Osteocyte (in vitro differentiated cells): ENCODE measurements around the gene YEATS4. TPM values are rescaled to one million over a fixed set of nuclear protein-coding genes. Genes with fewer than 3 reads are reported as not detected.

Experiments
- DNase-seq: peaks from one replicate; pipeline ENCODE4 v3.0.0; 2021; ENCODE audit warnings: mixed read lengths; ENCODE audit not compliant: unreplicated experiment; ENCODE audit errors: extremely low spot score
- H3K27ac Mint-ChIP-seq: one replicate; pipeline ENCODE4 v1.8.0; 2021; ENCODE audit warnings: mild to moderate bottlenecking, mixed read lengths; ENCODE audit not compliant: unreplicated experiment
- H3K27me3 Mint-ChIP-seq: one replicate; pipeline ENCODE4 v1.8.0; 2021; ENCODE audit warnings: mixed read lengths; ENCODE audit not compliant: unreplicated experiment
- H3K36me3 Mint-ChIP-seq: one replicate; pipeline ENCODE4 v1.8.0; 2021; ENCODE audit warnings: mixed read lengths; ENCODE audit not compliant: unreplicated experiment
- H3K4me1 Mint-ChIP-seq: one replicate; pipeline ENCODE4 v1.8.0; 2021; ENCODE audit warnings: mixed read lengths; ENCODE audit not compliant: unreplicated experiment
- H3K4me3 Mint-ChIP-seq: one replicate; pipeline ENCODE4 v1.8.0; 2021; ENCODE audit warnings: mild to moderate bottlenecking, moderate library complexity, mixed read lengths; ENCODE audit not compliant: unreplicated experiment
- H3K9me3 Mint-ChIP-seq: one replicate; pipeline ENCODE4 v1.8.0; 2021; ENCODE audit warnings: mixed read lengths; ENCODE audit not compliant: unreplicated experiment
- total RNA-seq: library from RNA; stranded (reverse); gene quantifications from 2 replicates; pipeline ENCODE4 v1.2.1, GENCODE V29; 2021
- TF ChIP-seq, protein P1 (sequence below): fragments of 200-600 bp; sonication (generic); IDR thresholded peaks from 2 replicates; pipeline ENCODE4 v1.5.0; 2021; ENCODE audit warnings: antibody characterized with exemption, mild to moderate bottlenecking, moderate library complexity

Gene YEATS4
- total RNA-seq, 1 donor from 2014 or later: 15.9 TPM

- H3K4me3 Mint-ChIP-seq: no peak overlapping the region
- H3K4me1 Mint-ChIP-seq: no peaks in the 10 kb centered on the region
Measured at GRCh38 chr12:69324797-69325466, 34.6 kb upstream of the YEATS4 start.

DNA sequence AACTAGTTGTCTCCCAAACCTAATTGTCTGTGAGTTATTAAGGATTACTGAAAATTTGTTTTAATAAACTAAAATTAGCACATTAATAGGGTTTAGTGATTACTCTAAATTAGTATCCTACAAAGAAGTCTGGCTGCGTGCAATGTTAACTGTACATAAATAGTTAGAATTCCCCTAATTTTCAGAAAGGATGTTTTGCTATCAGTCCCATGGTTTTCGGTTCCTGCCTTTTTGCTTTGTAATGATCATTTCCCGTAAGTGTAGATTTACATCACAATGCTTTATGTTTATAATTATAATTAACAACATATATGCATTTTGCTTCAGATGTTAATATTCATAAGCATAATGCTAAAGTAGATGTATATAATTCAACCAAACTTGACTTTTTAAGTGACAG is 31.1 kb upstream of the YEATS4 start:
- Mint-ChIP-seq H3K27ac (no peak overlapping the region), H3K36me3 (no peaks in the 10 kb centered on the region), H3K27me3 (peaks cover 78% of the 10 kb centered on the region), H3K4me1 (peaks cover 8% of the 10 kb centered on the region), H3K9me3 (no peaks in the 10 kb centered on the region), H3K4me3 (no peak overlapping the region)
- no peak for DNase-seq
- TF ChIP-seq, protein P1, sequence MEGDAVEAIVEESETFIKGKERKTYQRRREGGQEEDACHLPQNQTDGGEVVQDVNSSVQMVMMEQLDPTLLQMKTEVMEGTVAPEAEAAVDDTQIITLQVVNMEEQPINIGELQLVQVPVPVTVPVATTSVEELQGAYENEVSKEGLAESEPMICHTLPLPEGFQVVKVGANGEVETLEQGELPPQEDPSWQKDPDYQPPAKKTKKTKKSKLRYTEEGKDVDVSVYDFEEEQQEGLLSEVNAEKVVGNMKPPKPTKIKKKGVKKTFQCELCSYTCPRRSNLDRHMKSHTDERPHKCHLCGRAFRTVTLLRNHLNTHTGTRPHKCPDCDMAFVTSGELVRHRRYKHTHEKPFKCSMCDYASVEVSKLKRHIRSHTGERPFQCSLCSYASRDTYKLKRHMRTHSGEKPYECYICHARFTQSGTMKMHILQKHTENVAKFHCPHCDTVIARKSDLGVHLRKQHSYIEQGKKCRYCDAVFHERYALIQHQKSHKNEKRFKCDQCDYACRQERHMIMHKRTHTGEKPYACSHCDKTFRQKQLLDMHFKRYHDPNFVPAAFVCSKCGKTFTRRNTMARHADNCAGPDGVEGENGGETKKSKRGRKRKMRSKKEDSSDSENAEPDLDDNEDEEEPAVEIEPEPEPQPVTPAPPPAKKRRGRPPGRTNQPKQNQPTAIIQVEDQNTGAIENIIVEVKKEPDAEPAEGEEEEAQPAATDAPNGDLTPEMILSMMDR: no peak

More at GRCh38 chr12:69324797-69325466, 34.6 kb upstream of the YEATS4 start:
- TF ChIP-seq, protein P1: no peak
- Mint-ChIP-seq H3K36me3 (no peaks in the 10 kb centered on the region), H3K27me3 (peaks cover 68% of the 10 kb centered on the region), H3K27ac (no peak overlapping the region), H3K9me3 (peaks cover 8% of the 10 kb centered on the region)
- no peak for DNase-seq

GRCh38 chr12:69329669-69330428 is 29.7 kb upstream of the YEATS4 start:
- peaks cover 8% of the 10 kb centered on the region for H3K4me1 Mint-ChIP-seq
- peaks cover 73% of the 10 kb centered on the region for H3K27me3 Mint-ChIP-seq
- H3K9me3 Mint-ChIP-seq: no peaks in the 10 kb centered on the region
- DNase-seq: no peak
- H3K27ac Mint-ChIP-seq: no peak overlapping the region
- TF ChIP-seq, protein P1: no peak
- H3K4me3 Mint-ChIP-seq: no peak overlapping the region
- H3K36me3 Mint-ChIP-seq: no peaks in the 10 kb centered on the region

GRCh38 chr12:69330475-69331473 is 28.8 kb upstream of the YEATS4 start:
- Mint-ChIP-seq H3K27me3 (peaks cover 70% of the 10 kb centered on the region), H3K4me1 (peaks cover 8% of the 10 kb centered on the region), H3K9me3 (no peaks in the 10 kb centered on the region), H3K36me3 (no peaks in the 10 kb centered on the region), H3K4me3 (peak overlapping the region; percentile 62), H3K27ac (no peak overlapping the region)
- TF ChIP-seq, protein P1: no peak
- DNase-seq: no peak
